GM21528 (cell line): ENCODE data around the gene SSBP3.

Experiments used
- ATAC-seq: cut with Tn5 transposase; IDR thresholded peaks from one replicate; pipeline ENCODE4 v1.9.1; 2021; ENCODE audit warnings: mild to moderate bottlenecking, moderate library complexity; ENCODE audit not compliant: unreplicated experiment, low FRiP score

SSBP3 gene

DNA sequence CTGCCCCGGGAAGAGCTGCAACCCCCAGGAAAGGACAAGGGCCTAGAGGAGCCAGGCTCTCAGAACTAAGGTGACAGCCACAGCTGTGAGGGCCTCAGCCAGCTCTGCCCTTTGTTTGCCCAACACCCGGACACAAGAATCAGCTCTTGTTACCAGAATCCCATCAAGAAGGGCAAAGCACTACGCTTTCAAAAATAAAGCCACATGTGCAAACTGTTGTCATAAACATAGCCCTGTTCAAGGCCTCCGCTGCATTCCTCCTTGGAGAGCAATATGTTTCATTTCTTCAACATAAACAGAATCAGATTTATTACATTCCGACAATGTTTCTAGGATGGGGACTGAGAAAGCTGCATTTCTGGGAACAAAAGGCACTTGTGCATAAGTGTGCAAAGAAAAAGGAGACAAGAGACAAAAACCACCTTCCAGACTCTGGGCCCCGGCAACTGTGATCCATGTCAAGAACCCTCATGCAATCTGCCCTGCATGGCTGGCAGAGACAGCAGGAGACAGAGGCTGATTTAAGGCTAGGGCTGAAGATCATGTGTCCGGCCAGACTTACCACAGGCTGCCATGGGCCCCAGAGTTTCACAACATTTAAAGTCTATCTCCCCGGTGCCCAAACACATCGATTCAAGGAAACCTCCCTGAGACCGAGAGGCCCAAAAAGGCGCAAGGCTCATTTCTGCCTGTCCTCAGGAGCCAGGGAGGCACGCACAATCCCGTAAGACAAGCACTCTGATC, 71.0 kb downstream of the SSBP3 start:
- ATAC-seq, result no peak

DNA sequence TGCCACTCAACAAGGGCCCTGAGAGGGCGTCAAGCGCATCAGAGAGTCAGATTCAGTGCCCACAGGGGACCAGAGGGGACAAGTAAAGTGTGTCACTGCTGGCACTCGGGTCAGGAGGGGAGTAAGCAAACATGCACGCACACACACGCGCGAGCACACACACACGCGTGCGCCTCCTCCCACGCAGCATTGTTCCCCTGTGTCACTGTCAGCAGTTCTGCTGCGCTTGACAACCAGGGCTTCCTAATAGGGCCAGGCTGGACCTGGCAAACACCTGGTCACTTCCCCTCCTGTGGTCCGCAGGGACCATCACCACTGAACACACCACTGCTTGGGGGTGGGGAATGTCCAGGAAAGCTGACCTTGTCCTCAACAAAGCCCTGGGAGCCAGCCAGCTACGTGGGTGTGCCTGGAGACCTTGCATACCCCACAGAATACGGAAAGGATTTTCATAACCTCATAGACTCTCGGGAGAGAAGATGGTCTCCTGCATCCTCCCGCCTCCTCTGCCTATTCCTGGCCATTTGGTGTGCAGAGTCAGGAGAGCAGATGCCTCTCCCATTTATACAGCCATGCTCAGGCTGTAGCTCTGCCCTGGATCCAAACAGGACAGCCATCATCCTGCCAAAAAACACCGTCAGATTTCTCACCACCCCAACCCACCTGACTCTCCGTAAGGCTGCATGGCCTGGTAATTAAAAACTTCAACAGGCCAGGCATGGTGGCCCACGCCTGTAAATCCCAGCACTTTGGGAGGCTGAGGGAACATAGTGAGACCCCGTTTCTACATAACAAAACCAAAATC, 73.2 kb downstream of the SSBP3 start:
- no peak for ATAC-seq

GRCh38 chr1:54331843-54332463, 74.2 kb downstream of the SSBP3 start:
- ATAC-seq, result no peak

- no peak for ATAC-seq
Measured at GRCh38 chr1:54331091-54331772, 75.0 kb downstream of the SSBP3 start.

DNA sequence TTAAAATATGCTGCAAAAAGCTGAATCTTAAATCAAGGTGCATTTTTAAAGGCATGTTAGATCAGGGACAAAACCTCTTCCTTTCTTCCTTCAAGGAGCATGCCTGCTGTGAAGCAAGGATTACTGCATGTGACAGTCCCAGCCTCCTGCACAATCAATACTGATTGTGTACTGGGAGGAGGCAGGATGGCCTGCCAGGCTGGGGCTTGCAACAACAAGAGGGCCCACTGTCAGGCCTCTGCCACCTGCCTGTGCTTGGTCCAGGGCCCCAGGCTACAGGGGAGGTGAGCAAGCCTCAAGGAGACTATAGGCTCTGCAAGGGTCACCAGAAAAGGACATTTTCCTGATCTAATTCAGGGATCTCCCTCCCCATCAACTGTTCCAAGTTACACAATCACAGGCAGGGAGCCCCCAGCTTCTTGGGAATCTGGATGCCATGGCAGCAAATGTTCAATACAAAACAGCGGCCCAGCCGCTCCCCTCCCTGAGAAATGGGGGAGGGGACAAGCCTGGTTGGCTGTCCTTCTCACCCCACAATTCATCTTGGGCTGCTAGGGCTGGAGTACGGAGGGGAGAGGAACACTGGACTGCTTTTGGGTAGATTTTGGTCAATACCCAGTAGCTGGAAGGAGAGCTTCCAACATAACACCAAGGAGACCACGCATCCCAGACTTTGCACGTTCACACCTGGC, 76.7 kb downstream of the SSBP3 start:
- ATAC-seq, result no peak

GRCh38 chr1:54328066-54328636, 78.0 kb downstream of the SSBP3 start:
- ATAC-seq, result no peak

GRCh38 chr1:54327386-54328065, 78.7 kb downstream of the SSBP3 start:
- no peak for ATAC-seq

DNA sequence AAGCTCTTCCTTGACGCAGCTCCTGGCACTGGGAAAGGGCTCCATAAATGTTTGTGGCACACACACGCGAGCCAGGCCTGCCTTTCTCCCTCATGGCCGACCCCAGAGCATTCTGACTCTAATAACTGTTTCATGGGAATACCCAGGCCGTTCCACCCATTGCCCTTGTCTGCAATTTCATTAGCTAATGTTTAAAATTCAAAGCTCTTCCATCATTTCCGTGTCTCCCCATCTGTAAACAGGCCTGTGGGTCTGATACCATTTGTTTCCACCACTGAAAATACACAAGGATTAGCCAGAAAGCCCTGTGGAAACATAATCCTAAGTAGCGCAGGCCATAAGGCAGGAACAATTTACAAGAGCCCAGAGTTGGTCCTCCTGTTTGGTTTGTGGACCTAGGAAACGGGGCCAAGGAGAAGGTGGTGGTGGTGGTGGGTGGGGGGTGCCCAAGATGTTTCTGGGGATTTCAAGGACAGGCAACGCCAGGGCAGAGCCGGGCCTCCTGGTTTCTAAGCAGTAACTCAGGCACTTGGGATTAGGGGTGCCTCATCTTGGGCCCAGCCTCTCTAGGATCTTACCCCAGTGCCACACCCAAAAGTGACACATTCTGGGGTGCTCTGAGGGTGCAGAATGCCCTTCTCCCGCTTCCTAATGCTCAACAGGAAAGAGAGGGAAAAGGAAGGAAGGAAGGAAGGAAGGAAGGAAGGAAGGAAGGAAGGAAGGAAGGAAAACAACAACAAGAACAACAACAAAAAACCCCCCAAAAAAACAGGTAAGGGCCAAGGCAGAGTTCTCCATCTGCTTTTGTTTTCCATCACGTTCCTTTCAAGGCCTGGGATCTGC, 79.4 kb downstream of the SSBP3 start:
- ATAC-seq, result no peak

- ATAC-seq, result no peak
Measured at GRCh38 chr1:54325703-54326461, 80.3 kb downstream of the SSBP3 start.

GRCh38 chr1:54325284-54325683, 80.9 kb downstream of the SSBP3 start:
- ATAC-seq, result no peak

GRCh38 chr1:54324251-54325140, 81.7 kb downstream of the SSBP3 start:
- ATAC-seq, result no peak

- ATAC-seq, result no peak
Measured at GRCh38 chr1:54323921-54324250, 82.3 kb downstream of the SSBP3 start.

- no peak for ATAC-seq
Measured at GRCh38 chr1:54323324-54323739, 82.9 kb downstream of the SSBP3 start.

DNA sequence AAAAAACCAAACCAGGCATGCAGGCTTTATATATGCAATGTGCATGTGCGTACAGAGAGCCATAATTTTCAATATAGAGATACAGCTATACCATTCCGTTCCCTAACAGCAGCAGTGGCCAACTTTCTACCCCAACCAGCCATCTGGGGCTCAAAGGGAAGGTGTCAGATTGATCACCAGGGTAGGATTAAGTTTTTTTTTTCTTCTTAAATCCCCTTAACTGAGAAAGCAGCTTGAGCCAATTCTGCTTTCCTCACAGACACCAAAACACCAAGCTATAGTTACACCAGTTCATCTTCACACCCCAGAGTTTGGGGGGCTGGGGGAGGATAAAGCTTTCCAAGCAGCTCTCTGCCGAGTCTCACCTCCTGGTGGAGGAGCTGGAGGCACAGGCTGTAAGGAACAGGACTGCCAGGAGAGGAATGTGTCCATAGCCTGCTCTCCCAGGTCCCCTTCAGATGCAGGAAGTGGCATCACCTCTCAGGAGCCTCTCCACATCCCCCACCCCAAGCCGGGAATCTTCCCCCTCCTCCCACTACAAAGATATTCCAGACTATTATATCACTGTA, 87.9 kb downstream of the SSBP3 start:
- ATAC-seq, result no peak

DNA sequence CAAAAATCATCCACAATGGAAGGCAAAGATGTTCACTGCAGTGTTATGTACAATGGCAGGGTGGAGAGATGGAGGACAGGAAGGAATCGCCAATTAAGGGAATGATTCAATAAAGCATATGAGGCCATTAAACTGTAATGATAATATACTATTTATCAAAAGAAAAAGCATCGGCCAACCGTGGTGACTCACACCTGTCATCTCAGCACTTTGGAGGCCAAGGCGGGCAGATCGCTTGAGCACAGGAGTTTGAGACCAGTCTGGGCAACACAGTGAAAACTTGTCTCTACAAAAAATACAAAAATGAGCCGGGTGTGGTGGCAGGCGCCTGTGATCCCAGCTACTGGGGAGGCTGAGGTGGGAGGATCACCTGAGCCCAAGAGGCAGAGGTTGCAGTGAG, 89.1 kb downstream of the SSBP3 start:
- ATAC-seq, result no peak

GRCh38 chr1:54315099-54315498, 91.1 kb downstream of the SSBP3 start:
- no peak for ATAC-seq

DNA sequence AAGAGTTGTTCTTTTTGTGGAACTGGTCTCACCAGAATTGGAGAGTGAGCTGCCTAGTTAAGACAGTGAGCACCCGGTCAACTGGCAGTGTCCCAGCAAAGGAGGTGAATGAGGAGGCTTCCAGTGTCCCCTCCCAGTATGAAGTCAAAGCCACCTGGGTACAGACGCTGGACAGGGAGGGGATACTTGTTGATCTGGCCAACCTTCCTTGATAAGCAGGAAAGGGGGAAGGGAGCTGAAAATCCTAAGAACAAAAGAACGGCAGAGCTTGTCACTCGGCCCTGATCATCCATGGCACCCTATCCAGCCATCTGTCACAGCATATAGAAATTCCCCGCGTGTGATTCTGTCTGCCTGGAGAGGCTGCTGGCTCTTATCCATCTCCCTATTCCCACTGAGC, 91.5 kb downstream of the SSBP3 start:
- ATAC-seq, result no peak
